ENCODE measurements around the gene GOLGA3. TPM values are rescaled to one million over a fixed set of nuclear protein-coding genes. Genes with fewer than 3 reads are reported as not detected.

Gene GOLGA3
- total and polyA plus RNA-seq, 2 donors (not counting 1 experiment from before 2014, with no cell fraction given): 32.7 to 66.0 TPM

- no peak for DNase-seq
- WGBS (ENCODE audit: insufficient coverage): 90% methylated on average over 12 of the region's 16 CpGs
- Histone ChIP-seq H3K9me3 (ENCODE audit: control extremely low read depth in 1 of 3, control insufficient read depth in 2 of 3, insufficient read depth in 1 of 3, low read length in 2 of 3) (no peaks in the 10 kb centered on the region), H3K79me2 (ENCODE audit: control insufficient read depth, insufficient read depth, low read length) (peaks cover 38% of the 10 kb centered on the region), H3K4me1 (ENCODE audit: control insufficient read depth in 2 of 2, insufficient read depth in 2 of 2, low read length in 2 of 2) (no peaks in the 10 kb centered on the region), H3K4me2 (replicated peaks; ENCODE audit: low read depth, low read length, poor library complexity, severe bottlenecking) (no peak overlapping the region), H2AFZ (ENCODE audit: insufficient read depth, low read depth, low read length, poor library complexity, severe bottlenecking) (no peak overlapping the region), H3K27ac (ENCODE audit: low read length in 2 of 2) (no peak overlapping the region), H3K4me3 (ENCODE audit: control extremely low read depth in 1 of 5, extremely low read depth in 1 of 5, insufficient read depth in 1 of 5, low read depth in 2 of 5, low read length in 4 of 5) (no peak overlapping the region), H3K9ac (ENCODE audit: low read length) (no peak overlapping the region), H3K27me3 (replicated peaks in 1 of 4; ENCODE audit: control extremely low read depth in 1 of 4, control insufficient read depth in 3 of 4, insufficient read depth in 4 of 4, low read length in 3 of 4) (no peaks in the 10 kb centered on the region), H4K20me1 (ENCODE audit: control insufficient read depth, insufficient read depth, low read length, poor library complexity, severe bottlenecking) (peaks cover 37% of the 10 kb centered on the region), H3K36me3 (replicated peaks in 1 of 2; ENCODE audit: control extremely low read depth in 1 of 2, control insufficient read depth in 1 of 2, extremely low read depth in 1 of 2, insufficient read depth in 2 of 2, low read length in 1 of 2) (peaks cover 0 to 65% of the 10 kb centered on the region in 2 experiments)
- Mint-ChIP-seq H3K9me3 (ENCODE audit: insufficient read depth) (no peaks in the 10 kb centered on the region), H3K4me1 (peaks cover 1% of the 10 kb centered on the region), H3K4me3 (no peak overlapping the region), H3K27ac (no peak overlapping the region), H3K27me3 (no peaks in the 10 kb centered on the region)
- ChIA-PET CTCF (interaction anchor here (1.0 kb wide), 1 partner anchor 15 kb away, joined by 3 read pairs; no protein-coding TSS in a partner anchor), POLR2A (no interaction called here)
- TF ChIP-seq EZH2 (IDR thresholded peaks at IDR 0.05; ENCODE audit: borderline replicate concordance, insufficient read depth, low read depth, low read length, poor library complexity, severe bottlenecking) (no peak), CTCF (IDR thresholded peaks at IDR 0.05) (no peak)
- intact Hi-C loops (cut with micrococcal nuclease): no loop called here
- ATAC-seq (ENCODE audit: low read depth): no peak
These were observed 24.2 kb downstream of the GOLGA3 start for GRCh38 chr12:132804426-132804861.

GRCh38 chr12:132803888-132804287 lies 24.8 kb downstream of the GOLGA3 start:
- H3K36me3 ChIP-seq (replicated peaks in 1 of 2; ENCODE audit: control extremely low read depth in 1 of 2, control insufficient read depth in 1 of 2, extremely low read depth in 1 of 2, insufficient read depth in 2 of 2, low read length in 1 of 2): peaks cover 0 to 71% of the 10 kb centered on the region in 2 experiments
- no peak for TF ChIP-seq CTCF (IDR thresholded peaks at IDR 0.05)
- no peak for TF ChIP-seq EZH2 (IDR thresholded peaks at IDR 0.05; ENCODE audit: borderline replicate concordance, insufficient read depth, low read depth, low read length, poor library complexity, severe bottlenecking)
- Mint-ChIP-seq H3K27ac (no peak overlapping the region), H3K9me3 (ENCODE audit: insufficient read depth) (no peaks in the 10 kb centered on the region), H3K27me3 (no peaks in the 10 kb centered on the region), H3K4me3 (no peak overlapping the region), H3K4me1 (no peaks in the 10 kb centered on the region)
- H3K27ac ChIP-seq (ENCODE audit: low read length in 2 of 2): no peak overlapping the region
- DNase-seq (no peak), ATAC-seq (ENCODE audit: low read depth) (no peak)
- H4K20me1 ChIP-seq (ENCODE audit: control insufficient read depth, insufficient read depth, low read length, poor library complexity, severe bottlenecking): peaks cover 37% of the 10 kb centered on the region
- no peak overlapping the region for H3K9ac ChIP-seq (ENCODE audit: low read length)
- ChIA-PET CTCF (interaction anchor here (1.0 kb wide), 1 partner anchor 15 kb away, joined by 3 read pairs; no protein-coding TSS in a partner anchor), POLR2A (interaction anchor here (0.6 kb wide), 1 partner anchor 42 kb away, joined by 3 read pairs; no protein-coding TSS in a partner anchor)
- H3K4me2 ChIP-seq (replicated peaks; ENCODE audit: low read depth, low read length, poor library complexity, severe bottlenecking): no peak overlapping the region
- H3K9me3 ChIP-seq (ENCODE audit: control extremely low read depth in 1 of 3, control insufficient read depth in 2 of 3, insufficient read depth in 1 of 3, low read length in 2 of 3): no peaks in the 10 kb centered on the region
- intact Hi-C loops (cut with micrococcal nuclease): no loop called here
- H3K4me1 ChIP-seq (ENCODE audit: control insufficient read depth in 2 of 2, insufficient read depth in 2 of 2, low read length in 2 of 2): no peaks in the 10 kb centered on the region
- H3K79me2 ChIP-seq (ENCODE audit: control insufficient read depth, insufficient read depth, low read length): peaks cover 37% of the 10 kb centered on the region
- no peak overlapping the region for H2AFZ ChIP-seq (ENCODE audit: insufficient read depth, low read depth, low read length, poor library complexity, severe bottlenecking)
- H3K4me3 ChIP-seq (ENCODE audit: control extremely low read depth in 1 of 5, extremely low read depth in 1 of 5, insufficient read depth in 1 of 5, low read depth in 2 of 5, low read length in 4 of 5): no peak overlapping the region
- H3K27me3 ChIP-seq (replicated peaks in 1 of 4; ENCODE audit: control extremely low read depth in 1 of 4, control insufficient read depth in 3 of 4, insufficient read depth in 4 of 4, low read length in 3 of 4): no peaks in the 10 kb centered on the region
- WGBS (ENCODE audit: insufficient coverage): 98% methylated on average over 11 of the region's 15 CpGs

Measured in B cell (primary cell).